Muscle layer of duodenum (tissue), 2 donors: ENCODE measurements around the gene CALCR.
"Not testable (repeated sequence)": the region's sequence is repeated elsewhere in the genome, so short reads cannot be mapped to it uniquely, and the experiment has no call there.

Experiments
- H3K27ac ChIP-seq: one replicate; pipeline ENCODE4 v1.7.0; 2013; ENCODE audit warnings: mild to moderate bottlenecking, low read length
- H3K27me3 ChIP-seq: one replicate; pipeline ENCODE4 v1.7.0; 2013; ENCODE audit warnings: low read depth, mild to moderate bottlenecking, control low read depth, low read length
- H3K36me3 ChIP-seq, 2 donors: one replicate each; pipeline ENCODE4 v1.7.0; 2013; ENCODE audit warnings: low read length in 2 of 2, control low read depth in 1 of 2, mild to moderate bottlenecking in 1 of 2; ENCODE audit not compliant: insufficient read depth in 2 of 2, control insufficient read depth in 1 of 2
- H3K4me1 ChIP-seq, 2 donors: one replicate each; pipeline ENCODE4 v1.7.0; 2013; ENCODE audit warnings: low read length in 2 of 2, mild to moderate bottlenecking in 2 of 2, control low read depth in 1 of 2, moderate library complexity in 1 of 2; ENCODE audit not compliant: insufficient read depth in 2 of 2, control insufficient read depth in 1 of 2
- H3K4me3 ChIP-seq, 2 donors: one replicate each; pipeline ENCODE4 v1.7.0; 2013; ENCODE audit warnings: low read length in 2 of 2, low read depth in 1 of 2, mild to moderate bottlenecking in 1 of 2
- H3K9me3 ChIP-seq, 2 donors: one replicate each; pipeline ENCODE4 v1.7.0; 2013; ENCODE audit warnings: low read length in 2 of 2, control low read depth in 1 of 2, mild to moderate bottlenecking in 1 of 2; ENCODE audit not compliant: control insufficient read depth in 1 of 2
- donor health status: healthy.

The CALCR gene

DNA sequence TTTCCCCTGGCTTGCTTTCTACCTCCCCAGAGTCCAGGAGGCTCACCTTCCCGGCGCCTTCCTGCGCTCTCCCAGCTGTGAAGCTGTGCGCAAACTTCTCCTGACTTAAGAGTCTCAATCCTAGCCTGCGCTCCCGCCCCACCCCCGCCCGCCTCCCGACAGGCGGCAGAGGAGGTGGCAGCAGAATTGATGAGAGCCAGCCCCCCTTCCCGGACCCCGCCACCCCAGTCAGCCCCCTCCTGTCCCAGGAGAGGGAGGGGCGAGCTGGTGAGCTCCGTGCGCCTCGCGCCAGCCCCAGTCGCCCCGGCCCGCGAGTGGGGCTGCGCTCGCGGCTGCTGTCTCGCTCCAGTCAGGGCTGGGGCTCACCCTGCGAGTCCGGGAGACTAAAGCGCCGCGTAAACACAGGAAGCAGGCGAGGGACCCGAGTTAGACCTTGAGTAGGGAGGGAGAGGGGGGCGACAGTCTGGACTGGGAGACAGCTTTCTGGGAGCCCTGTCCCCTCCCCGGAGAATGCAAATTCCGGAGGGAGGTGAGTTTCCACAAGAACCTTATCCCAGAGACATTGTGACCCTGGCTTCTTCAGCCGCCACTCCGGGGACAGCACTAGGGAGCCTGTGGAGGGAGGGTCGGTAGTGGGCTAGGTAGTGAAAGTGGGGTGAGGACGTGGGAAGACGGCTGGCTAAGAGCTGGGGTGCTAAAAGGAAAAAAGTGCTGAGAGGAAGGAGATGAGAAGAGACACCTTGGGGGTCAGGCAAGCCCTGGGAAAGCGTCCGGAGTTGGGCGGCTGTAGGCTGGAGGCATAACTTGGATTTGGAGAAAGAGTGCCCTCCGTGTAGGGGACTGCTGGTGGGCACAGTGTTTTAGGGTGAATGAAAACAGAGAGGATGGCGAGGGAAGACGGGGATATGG is at the start of gene CALCR:
Gene CALCR (minus strand): TSS at position 79 of the 909 bp plus-strand sequence. CDS start 87,743 bp downstream, outside the sequence.
- Histone ChIP-seq H3K36me3 (no peaks in the 10 kb centered on the region), H3K4me1 (peaks cover 0 to 10% of the 10 kb centered on the region in 2 donors), H3K27ac (no peak within 1 kb of the TSS), H3K4me3 (peak within 1 kb of the TSS in 1 of 2 donors; percentile 46), H3K9me3 (no peaks in the 10 kb centered on the region), H3K27me3 (peaks cover 16% of the 10 kb centered on the region)

DNA sequence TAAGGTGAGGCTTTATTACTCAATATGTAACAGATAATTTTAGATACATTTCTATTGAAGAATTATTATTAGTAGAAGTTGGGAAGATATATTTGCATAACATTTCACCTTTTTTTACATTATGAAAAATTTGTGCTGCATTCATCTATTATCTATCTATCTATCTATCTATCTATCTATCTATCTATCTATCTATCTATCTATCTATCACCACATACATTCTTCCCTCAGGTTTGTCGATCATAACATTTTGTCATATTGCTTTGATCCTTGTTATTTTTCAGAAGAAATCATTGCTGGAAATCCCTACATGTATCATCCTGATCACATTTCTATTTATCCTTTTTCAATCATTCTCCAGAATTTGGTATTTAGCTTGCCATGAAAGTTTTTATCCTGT is 49.3 kb upstream of the CALCR start:
- Histone ChIP-seq H3K4me1 (no peaks in the 10 kb centered on the region), H3K9me3 (no peaks in the 10 kb centered on the region), H3K27me3 (no peaks in the 10 kb centered on the region), H3K36me3 (no peaks in the 10 kb centered on the region), H3K27ac (no peak overlapping the region), H3K4me3 (no peak overlapping the region)

DNA sequence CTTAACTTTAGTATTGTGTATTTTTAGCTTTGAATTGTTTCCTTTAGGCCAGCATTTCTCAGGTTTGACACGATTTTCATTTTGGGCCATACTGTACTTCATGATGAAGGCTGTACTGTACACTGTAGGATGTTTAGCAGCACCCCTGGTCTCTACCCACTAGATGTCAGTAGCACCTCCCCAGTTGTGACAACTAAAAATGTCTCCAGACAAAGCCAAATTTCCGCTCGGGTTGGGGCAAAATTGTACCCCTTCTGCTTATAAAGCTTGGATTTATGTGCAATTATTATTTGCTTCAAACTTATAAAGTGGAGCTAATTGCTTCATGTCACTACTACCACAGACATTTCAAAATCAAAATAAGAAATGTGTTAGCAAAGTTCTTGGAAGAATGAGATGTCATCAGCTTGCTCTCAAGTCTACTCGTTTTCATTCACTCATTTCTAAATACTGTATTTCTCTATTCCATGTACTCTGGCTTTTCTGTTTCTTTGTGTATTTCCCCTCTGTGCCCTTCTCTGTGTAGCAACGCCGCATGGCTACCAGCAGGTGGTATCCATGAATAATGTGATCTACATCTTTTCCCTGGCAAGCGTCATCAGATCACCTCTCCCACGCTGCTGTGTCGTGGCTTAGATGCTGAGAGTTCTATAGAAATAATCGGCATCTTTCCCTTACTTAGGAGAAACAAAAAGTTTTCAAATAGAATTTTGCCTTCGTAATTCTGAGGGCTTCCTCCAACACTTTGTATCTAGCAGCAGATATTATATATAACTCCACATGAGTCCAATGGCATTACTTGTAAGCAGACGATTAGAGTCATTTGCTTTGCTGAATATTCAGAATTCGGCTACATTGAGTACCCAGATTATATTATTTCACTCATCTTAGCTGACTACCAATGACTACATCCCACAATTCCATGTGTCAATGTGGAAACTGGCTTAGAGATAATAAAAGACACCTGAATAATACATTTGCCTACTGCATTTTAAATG is 47.8 kb upstream of the CALCR start:
- H3K9me3 ChIP-seq, result no peaks in the 10 kb centered on the region
- H3K4me1 ChIP-seq, result no peaks in the 10 kb centered on the region
- no peaks in the 10 kb centered on the region for H3K27me3 ChIP-seq
- H3K27ac ChIP-seq, result no peak overlapping the region
- H3K36me3 ChIP-seq, result no peaks in the 10 kb centered on the region
- no peak overlapping the region for H3K4me3 ChIP-seq

DNA sequence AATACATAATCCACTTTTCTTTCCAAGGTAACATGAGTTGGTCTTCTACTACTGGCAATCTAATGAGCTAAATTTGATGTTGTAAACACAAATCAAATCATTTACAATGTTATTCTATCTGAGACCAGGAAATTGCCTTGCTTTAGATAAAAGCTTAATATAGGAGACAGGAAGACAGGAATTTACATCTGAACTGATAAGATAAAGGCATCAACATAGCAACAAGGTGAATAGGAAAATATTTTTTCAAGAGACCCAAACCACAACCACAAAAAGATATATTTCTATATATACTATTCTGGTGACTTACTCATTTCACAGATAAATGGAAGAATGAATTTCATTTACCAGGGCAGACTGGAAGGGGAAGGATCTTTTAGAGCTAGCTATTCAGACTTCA is 46.3 kb upstream of the CALCR start:
- no peaks in the 10 kb centered on the region for H3K36me3 ChIP-seq
- H3K4me1 ChIP-seq, result no peaks in the 10 kb centered on the region
- no peak overlapping the region for H3K27ac ChIP-seq
- no peak overlapping the region for H3K4me3 ChIP-seq
- no peaks in the 10 kb centered on the region for H3K27me3 ChIP-seq
- H3K9me3 ChIP-seq, result no peaks in the 10 kb centered on the region

DNA sequence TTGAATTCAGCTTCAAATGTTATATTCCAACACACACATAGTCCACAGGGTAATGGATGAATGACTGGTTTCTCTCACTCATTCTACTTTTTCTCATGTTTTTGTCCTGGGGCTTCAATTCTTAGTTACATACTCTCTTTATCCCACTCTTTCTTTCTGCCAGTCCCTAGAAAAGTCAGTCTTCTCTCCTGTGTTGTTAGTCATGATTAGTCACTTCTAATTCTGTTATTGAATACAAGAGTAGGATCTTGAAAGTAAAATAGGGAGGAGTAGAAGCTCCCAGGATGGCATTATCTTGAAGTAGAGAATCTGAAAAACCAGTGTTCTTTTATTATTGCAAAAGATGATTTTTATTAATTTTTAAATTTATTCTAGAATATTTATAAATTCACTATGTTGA is 45.5 kb upstream of the CALCR start:
- Histone ChIP-seq H3K27me3 (no peaks in the 10 kb centered on the region), H3K4me1 (no peaks in the 10 kb centered on the region), H3K4me3 (no peak overlapping the region), H3K27ac (no peak overlapping the region), H3K9me3 (no peaks in the 10 kb centered on the region), H3K36me3 (no peaks in the 10 kb centered on the region)

DNA sequence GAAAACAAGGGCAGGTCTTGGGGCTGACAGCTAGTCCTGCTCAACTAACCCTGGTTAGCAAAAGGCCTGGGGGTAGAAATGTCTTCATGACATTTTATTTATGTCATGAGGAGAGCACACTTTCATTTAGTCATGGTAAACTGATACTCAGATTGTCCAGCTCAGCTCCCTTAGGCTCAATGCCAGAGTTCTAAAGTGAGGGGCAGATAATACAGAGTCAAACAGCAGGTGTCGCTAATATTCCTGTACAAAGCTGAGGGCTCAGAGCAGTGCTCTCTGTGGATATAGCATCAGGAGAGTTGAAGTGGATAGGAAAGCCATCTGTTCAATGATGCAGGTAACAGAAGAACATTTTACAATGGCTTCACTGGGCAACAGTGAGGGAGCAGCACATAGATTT is 26.8 kb upstream of the CALCR start:
- no peak overlapping the region for H3K27ac ChIP-seq
- no peaks in the 10 kb centered on the region for H3K4me1 ChIP-seq
- no peaks in the 10 kb centered on the region for H3K9me3 ChIP-seq
- no peaks in the 10 kb centered on the region for H3K27me3 ChIP-seq
- no peaks in the 10 kb centered on the region for H3K36me3 ChIP-seq
- no peak overlapping the region for H3K4me3 ChIP-seq

DNA sequence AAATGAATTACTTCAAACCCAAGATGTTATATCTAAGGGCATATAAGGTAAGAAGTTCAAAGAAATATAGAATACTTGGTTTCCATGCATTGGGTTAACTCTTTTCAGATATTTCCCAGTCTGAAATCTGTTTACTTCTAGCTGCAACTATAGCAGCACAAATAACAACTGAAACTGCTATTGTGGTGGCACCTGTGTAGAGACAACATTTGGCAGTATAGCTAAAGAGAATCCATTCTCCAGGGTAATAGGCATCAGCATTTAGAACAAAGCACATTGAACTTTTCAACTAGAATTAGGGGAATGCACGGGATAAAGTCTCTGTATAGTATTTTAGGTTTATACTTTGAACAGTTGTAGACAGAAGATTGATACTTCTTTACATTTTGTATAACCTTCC is 19.7 kb upstream of the CALCR start:
- H3K27me3 ChIP-seq, result no peaks in the 10 kb centered on the region
- H3K4me1 ChIP-seq, result no peaks in the 10 kb centered on the region
- H3K4me3 ChIP-seq, result no peak overlapping the region
- H3K9me3 ChIP-seq, result no peaks in the 10 kb centered on the region
- H3K36me3 ChIP-seq, result no peaks in the 10 kb centered on the region
- H3K27ac ChIP-seq, result no peak overlapping the region

DNA sequence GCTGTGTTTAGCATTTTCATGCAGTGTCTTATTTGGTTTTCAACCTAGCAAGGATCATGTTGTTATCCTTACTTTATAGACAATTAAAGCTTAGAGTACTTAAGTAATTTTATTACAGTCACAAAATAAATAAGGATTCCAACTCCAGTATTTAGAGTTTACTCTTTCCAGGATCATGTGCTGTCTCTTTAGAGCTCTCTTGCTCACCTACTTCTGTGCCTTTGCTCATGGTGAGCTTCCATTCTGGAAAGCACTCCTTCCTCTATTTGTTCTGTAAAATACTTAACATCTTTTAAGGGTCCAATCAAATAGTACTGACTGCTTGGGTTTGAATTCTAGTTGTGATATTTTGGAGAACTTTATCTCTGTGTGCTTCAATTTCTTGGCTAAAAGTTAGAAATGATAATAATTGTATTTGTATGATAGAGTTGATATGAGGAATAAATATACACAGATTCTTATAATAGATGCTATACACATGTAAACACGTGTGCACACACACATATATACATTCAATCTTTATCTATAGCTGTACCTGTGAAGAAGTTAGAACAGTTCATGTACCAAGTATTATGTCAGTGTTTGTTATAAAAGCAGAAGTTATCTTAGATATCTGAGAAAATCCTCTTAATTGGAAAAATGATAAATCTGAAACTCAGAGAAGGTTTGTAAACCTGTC is 18.2 kb upstream of the CALCR start:
- H3K36me3 ChIP-seq, result no peaks in the 10 kb centered on the region
- H3K4me3 ChIP-seq, result no peak overlapping the region
- H3K27me3 ChIP-seq, result no peaks in the 10 kb centered on the region
- H3K27ac ChIP-seq, result no peak overlapping the region
- no peaks in the 10 kb centered on the region for H3K4me1 ChIP-seq
- H3K9me3 ChIP-seq, result no peaks in the 10 kb centered on the region

DNA sequence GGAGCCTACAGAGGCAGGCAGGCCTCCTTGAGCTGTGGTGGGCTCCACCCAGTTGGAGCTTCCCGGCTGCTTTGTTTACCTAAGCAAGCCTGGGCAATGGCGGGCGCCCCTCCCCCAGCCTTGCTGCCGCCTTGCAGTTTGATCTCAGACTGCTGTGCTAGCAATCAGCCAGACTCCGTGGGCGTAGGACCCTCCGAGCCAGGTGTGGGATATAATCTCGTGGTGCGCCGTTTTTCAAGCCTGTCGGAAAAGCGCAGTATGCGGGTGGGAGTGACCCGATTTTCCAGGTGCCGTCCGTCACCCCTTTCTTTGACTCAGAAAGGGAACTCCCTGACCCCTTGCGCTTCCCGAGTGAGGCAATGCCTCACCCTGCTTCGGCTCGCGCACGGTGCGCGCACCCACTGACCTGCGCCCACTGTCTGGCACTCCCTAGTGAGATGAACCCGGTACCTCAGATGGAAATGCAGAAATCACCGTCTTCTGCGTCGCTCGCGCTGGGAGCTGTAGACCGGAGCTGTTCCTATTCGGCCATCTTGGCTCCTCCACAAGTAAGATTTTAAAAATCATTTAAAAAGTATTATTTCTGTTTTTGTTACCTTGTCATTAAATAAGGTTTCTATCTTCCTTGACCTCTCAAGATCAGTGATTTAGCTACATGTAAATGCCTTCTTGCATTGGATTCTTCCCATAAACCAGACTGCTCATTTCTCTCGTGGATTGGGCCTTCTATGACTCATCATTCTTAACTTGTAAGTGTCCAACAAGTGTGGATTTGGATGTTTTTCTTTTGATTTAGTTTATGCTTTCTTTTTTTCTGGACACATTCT is 16.9 kb upstream of the CALCR start:
- not testable (repeated sequence) for H3K9me3 ChIP-seq, H3K4me1 ChIP-seq, H3K36me3 ChIP-seq, H3K4me3 ChIP-seq, H3K27me3 ChIP-seq, H3K27ac ChIP-seq

DNA sequence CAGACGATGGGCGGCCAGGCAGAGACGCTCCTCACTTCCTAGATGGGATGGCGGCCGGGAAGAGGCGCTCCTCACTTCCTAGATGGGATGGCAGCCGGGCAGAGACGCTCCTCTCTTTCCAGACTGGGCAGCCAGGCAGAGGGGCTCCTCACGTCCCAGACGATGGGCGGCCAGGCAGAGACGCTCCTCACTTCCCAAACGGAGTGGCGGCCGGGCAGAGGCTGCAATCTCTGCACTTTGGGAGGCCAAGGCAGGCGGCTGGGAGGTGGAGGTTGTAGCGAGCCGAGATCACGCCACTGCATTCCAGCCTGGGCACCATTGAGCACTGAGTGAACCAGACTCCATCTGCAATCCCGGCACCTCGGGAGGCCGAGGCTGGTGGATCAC is 11.9 kb upstream of the CALCR start:
- H3K4me3 ChIP-seq, H3K27me3 ChIP-seq, H3K4me1 ChIP-seq, H3K36me3 ChIP-seq, H3K9me3 ChIP-seq, H3K27ac ChIP-seq: not testable (repeated sequence)
